H9 (cell line): Measurements from ENCODE around the gene TRIO. TPM values are rescaled to one million over a fixed set of nuclear protein-coding genes. Genes with fewer than 3 reads are reported as not detected.

ENCODE experiments used
- DNase-seq: peaks from one replicate; pipeline ENCODE4 v3.0.0-alpha.2; 2017
- H2AFZ ChIP-seq: one replicate; pipeline ENCODE4 v1.6.1; 2013; ENCODE audit warnings: mild to moderate bottlenecking, low read length, control low read depth, moderate library complexity
- H2AK5ac ChIP-seq: 2 replicates; pipeline ENCODE4 v1.6.1; 2013; ENCODE audit warnings: low read length, control low read depth, mixed read lengths; ENCODE audit not compliant: insufficient read length
- H2BK120ac ChIP-seq: one replicate; pipeline ENCODE4 v1.6.1; 2013; ENCODE audit warnings: low read depth, mild to moderate bottlenecking, low read length, control low read depth, inconsistent platforms; ENCODE audit not compliant: poor library complexity, severe bottlenecking
- H2BK12ac ChIP-seq: 2 replicates; pipeline ENCODE4 v1.6.1; 2013; ENCODE audit warnings: low read length, control low read depth, mixed read lengths, low read depth; ENCODE audit not compliant: insufficient read length
- H2BK15ac ChIP-seq: 2 replicates; pipeline ENCODE4 v1.6.1; 2013; ENCODE audit warnings: low read depth, low read length, control low read depth
- H2BK20ac ChIP-seq: one replicate; pipeline ENCODE4 v1.6.1; 2013; ENCODE audit warnings: low read depth, mild to moderate bottlenecking, low read length, control low read depth, inconsistent platforms; ENCODE audit not compliant: poor library complexity, severe bottlenecking
- H2BK5ac ChIP-seq: 2 replicates; pipeline ENCODE4 v1.6.1; 2013; ENCODE audit warnings: low read length, control low read depth, mixed read lengths; ENCODE audit not compliant: insufficient read length
- H3K14ac ChIP-seq: 2 replicates; pipeline ENCODE4 v1.6.1; 2013; ENCODE audit warnings: low read length, control low read depth; ENCODE audit not compliant: insufficient read depth
- H3K18ac ChIP-seq: 2 replicates; pipeline ENCODE4 v1.6.1; 2013; ENCODE audit warnings: low read depth, mild to moderate bottlenecking, mixed read lengths, low read length, control low read depth; ENCODE audit not compliant: insufficient read length
- H3K23ac ChIP-seq: 2 replicates; pipeline ENCODE4 v1.6.1; 2013; ENCODE audit warnings: low read length, control low read depth, mixed read lengths, low read depth; ENCODE audit not compliant: insufficient read length
- H3K23me2 ChIP-seq: 2 replicates; pipeline ENCODE4 v1.6.1; 2013; ENCODE audit warnings: low read depth, mild to moderate bottlenecking, mixed read lengths, low read length, control low read depth; ENCODE audit not compliant: insufficient read length, poor library complexity, severe bottlenecking
- H3K27ac ChIP-seq: 2 replicates; pipeline ENCODE4 v1.5.1; 2013; ENCODE audit warnings: low read length, control low read depth, mixed read lengths, low read depth; ENCODE audit not compliant: insufficient read length
- H3K27me3 ChIP-seq: 2 replicates; pipeline ENCODE4 v1.6.1; 2013; ENCODE audit warnings: low read length, control low read depth, inconsistent platforms; ENCODE audit not compliant: insufficient read depth
- H3K4ac ChIP-seq: 2 replicates; pipeline ENCODE4 v1.6.1; 2013; ENCODE audit warnings: low read depth, mild to moderate bottlenecking, control low read depth, inconsistent platforms, low read length, moderate library complexity
- H3K4me1 ChIP-seq: 2 replicates; pipeline ENCODE4 v1.6.1; 2013; ENCODE audit warnings: low read length, control low read depth, inconsistent platforms; ENCODE audit not compliant: insufficient read depth
- H3K4me2 ChIP-seq: 2 replicates; pipeline ENCODE4 v1.6.1; 2013; ENCODE audit warnings: low read length, control low read depth, mixed read lengths; ENCODE audit not compliant: insufficient read length, insufficient read depth
- H3K56ac ChIP-seq: 2 replicates; pipeline ENCODE4 v1.6.1; 2013; ENCODE audit warnings: low read depth, mild to moderate bottlenecking, mixed read lengths, low read length, control low read depth; ENCODE audit not compliant: insufficient read length
- H3K79me1 ChIP-seq: 2 replicates; pipeline ENCODE4 v1.6.1; 2013; ENCODE audit warnings: low read depth, mild to moderate bottlenecking, moderate library complexity, low read length, control low read depth, inconsistent platforms; ENCODE audit not compliant: insufficient read depth, poor library complexity, severe bottlenecking
- H3K79me2 ChIP-seq: 2 replicates; pipeline ENCODE4 v1.6.1; 2013; ENCODE audit warnings: low read length, control low read depth, inconsistent platforms; ENCODE audit not compliant: insufficient read depth
- H3K9ac ChIP-seq: 2 replicates; pipeline ENCODE4 v1.6.1; 2013; ENCODE audit warnings: low read length, control low read depth, mixed read lengths; ENCODE audit not compliant: insufficient read length; ENCODE audit errors: extremely low read depth
- H3K9me3 ChIP-seq: one replicate; pipeline ENCODE4 v1.6.1; 2013; ENCODE audit warnings: low read depth, low read length, inconsistent platforms; ENCODE audit not compliant: control insufficient read depth
- H3T11ph ChIP-seq: one replicate; pipeline ENCODE4 v1.6.1; 2013; ENCODE audit warnings: mild to moderate bottlenecking, low read length, control low read depth, inconsistent platforms
- H4K20me1 ChIP-seq: one replicate; pipeline ENCODE4 v1.6.1; 2013; ENCODE audit not compliant: control insufficient read depth, insufficient read length, insufficient read depth
- H4K5ac ChIP-seq: 2 replicates; pipeline ENCODE4 v1.6.1; 2013; ENCODE audit warnings: low read depth, mild to moderate bottlenecking, mixed read lengths, low read length, control low read depth; ENCODE audit not compliant: insufficient read length
- H4K8ac ChIP-seq: replicated peaks from 2 replicates; pipeline ENCODE4 v1.6.1; 2013; ENCODE audit warnings: low read length, control low read depth, mixed read lengths, low read depth; ENCODE audit not compliant: insufficient read length
- H4K91ac ChIP-seq: 2 replicates; pipeline ENCODE4 v1.6.1; 2013; ENCODE audit warnings: low read depth, mild to moderate bottlenecking, moderate library complexity, mixed read lengths, low read length, control low read depth; ENCODE audit not compliant: insufficient read length
- H3K27ac Mint-ChIP-seq, 3 experiments: 2 replicates in 2 of 3; 3 replicates in 1 of 3; pipeline ENCODE4 v1.8.0; 2020 to 2021; ENCODE audit warnings: mixed read lengths in 3 of 3, mild to moderate bottlenecking in 1 of 3, moderate library complexity in 1 of 3
- H3K27me3 Mint-ChIP-seq: 2 replicates; pipeline ENCODE4 v1.8.0; 2021; ENCODE audit warnings: low read depth, mild to moderate bottlenecking, moderate library complexity, mixed read lengths
- H3K36me3 Mint-ChIP-seq, 3 experiments: 2 replicates in 2 of 3; 3 replicates in 1 of 3; pipeline ENCODE4 v1.8.0; 2020 to 2021; ENCODE audit warnings: low read depth in 3 of 3, mixed read lengths in 3 of 3; ENCODE audit not compliant: insufficient read depth in 1 of 3
- H3K4me1 Mint-ChIP-seq, 2 experiments: 2 replicates each; pipeline ENCODE4 v1.8.0; 2020; ENCODE audit warnings: mixed read lengths in 2 of 2
- H3K4me3 Mint-ChIP-seq, 2 experiments: 2 replicates in 1 of 2; 3 replicates in 1 of 2; pipeline ENCODE4 v1.8.0; 2020 to 2021; ENCODE audit warnings: mild to moderate bottlenecking in 2 of 2, mixed read lengths in 2 of 2, moderate library complexity in 1 of 2
- H3K9me3 Mint-ChIP-seq, 2 experiments: 2 replicates in 1 of 2; 3 replicates in 1 of 2; pipeline ENCODE4 v1.8.0; 2020; ENCODE audit warnings: mild to moderate bottlenecking in 2 of 2, mixed read lengths in 2 of 2, moderate library complexity in 1 of 2
- CTCF ChIP-seq: fragments of 200-600 bp; sonication (generic); conservative IDR thresholded peaks from 3 replicates; pipeline ENCODE4 v1.8.0; 2021; ENCODE audit warnings: antibody characterized with exemption, mild to moderate bottlenecking
- WGBS: extraction: QIAGEN DNeasy Blood & Tissue Kit; methylation state at CpG from one replicate; pipeline ENCODE4 v1.1.7; 2013; ENCODE audit warnings: missing lambda C conversion rate, low lambda C conversion rate, mixed read lengths; ENCODE audit not compliant: insufficient read length; ENCODE audit errors: extremely low coverage; 5-methylcytosine and 5-hydroxymethylcytosine counted together
- total RNA-seq: library from RNA; stranded (reverse); gene quantifications from 2 replicates; pipeline ENCODE4 v1.2.1, GENCODE V29; 2021

The TRIO gene
- total RNA-seq, 1 experiment from 2014 or later = 87.8 TPM

GRCh38 chr5:14353726-14354474, 210.8 kb downstream of the TRIO start:
- no peaks in the 10 kb centered on the region for H3K79me1 ChIP-seq
- no peaks in the 10 kb centered on the region for H3K9me3 ChIP-seq
- H2AK5ac ChIP-seq = no peak overlapping the region
- no peak overlapping the region for H3K23ac ChIP-seq
- H3K56ac ChIP-seq = no peak overlapping the region
- no peak overlapping the region for H3K27ac Mint-ChIP-seq
- H3K18ac ChIP-seq = no peak overlapping the region
- TF ChIP-seq CTCF = no peak
- H4K20me1 ChIP-seq = no peaks in the 10 kb centered on the region
- H3K27ac ChIP-seq = no peak overlapping the region
- H2BK15ac ChIP-seq = no peak overlapping the region
- no peaks in the 10 kb centered on the region for H3K79me2 ChIP-seq
- H3K27me3 ChIP-seq = no peaks in the 10 kb centered on the region
- no peak overlapping the region for H2BK120ac ChIP-seq
- no peak overlapping the region for H2AFZ ChIP-seq
- no peak overlapping the region for H4K8ac ChIP-seq
- H3K4me1 Mint-ChIP-seq = peaks cover 37 to 38% of the 10 kb centered on the region in 2 experiments
- no peak overlapping the region for H3T11ph ChIP-seq
- H3K14ac ChIP-seq = no peak overlapping the region
- WGBS = no CpG with 5 or more reads among the region's 11 CpGs
- H3K9me3 Mint-ChIP-seq = no peaks in the 10 kb centered on the region
- no peak overlapping the region for H3K4ac ChIP-seq
- H2BK12ac ChIP-seq = no peak overlapping the region
- H4K5ac ChIP-seq = no peak overlapping the region
- no peak overlapping the region for H2BK20ac ChIP-seq
- H3K23me2 ChIP-seq = no peaks in the 10 kb centered on the region
- H3K36me3 Mint-ChIP-seq = peaks cover 3 to 7% (median 7%) of the 10 kb centered on the region in 3 experiments; a peak in 4 of 7 replicates
- no peak for DNase-seq
- H3K4me2 ChIP-seq = no peak overlapping the region
- H3K9ac ChIP-seq = no peak overlapping the region
- no peak overlapping the region for H3K4me3 Mint-ChIP-seq
- no peaks in the 10 kb centered on the region for H3K27me3 Mint-ChIP-seq
- H2BK5ac ChIP-seq = no peak overlapping the region
- H3K4me1 ChIP-seq = peaks cover 5% of the 10 kb centered on the region
- H4K91ac ChIP-seq = no peak overlapping the region
